DLD1 (cell line): ENCODE measurements around the gene HCAR2.
"Not testable (repeated sequence)": the region's sequence is repeated elsewhere in the genome, so short reads cannot be mapped to it uniquely, and the experiment has no call there.

Source experiments
- in situ Hi-C: cut with HindIII; loops from 2 replicates; pipeline ENCODE4 v1.10.0; 2017; ENCODE audit warnings: low sequenced_read_pairs

The HCAR2 gene

GRCh38 chr12:122702890-122703611 is at the start of gene HCAR2:
TSS of gene HCAR2 (minus strand) at chr12:122703357. CDS start at chr12:122703283, 74 bp downstream.
- in situ Hi-C loops: not testable (repeated sequence)

- in situ Hi-C loops: loop anchor here (25.0 kb wide), 1 partner anchor 115 kb away; no protein-coding TSS in a partner anchor
Measured at GRCh38 chr12:122752464-122753318, 49.5 kb upstream of the HCAR2 start, which contains the start of gene DENR. TSS of gene DENR (plus strand) at chr12:122752824. CDS start at chr12:122753702, 878 bp downstream.

- in situ Hi-C loops: loop anchor here (25.0 kb wide), 1 partner anchor 114 kb away; no protein-coding TSS in a partner anchor
Measured at GRCh38 chr12:122750781-122751515, 47.8 kb upstream of the HCAR2 start.

GRCh38 chr12:122749569-122750332 is 46.6 kb upstream of the HCAR2 start:
- in situ Hi-C loops: loop anchor here (25.0 kb wide), 1 partner anchor 112 kb away; no protein-coding TSS in a partner anchor

- in situ Hi-C loops: no loop called here
Measured at GRCh38 chr12:122747224-122748135, 44.3 kb upstream of the HCAR2 start.

GRCh38 chr12:122743895-122744525 is 40.9 kb upstream of the HCAR2 start:
- in situ Hi-C loops: no loop called here

GRCh38 chr12:122740351-122740750 is 37.2 kb upstream of the HCAR2 start:
- in situ Hi-C loops: no loop called here

GRCh38 chr12:122738571-122738970 is 35.4 kb upstream of the HCAR2 start:
- in situ Hi-C loops: no loop called here

GRCh38 chr12:122732611-122733010 is 29.5 kb upstream of the HCAR2 start:
- in situ Hi-C loops: no loop called here

- in situ Hi-C loops: no loop called here
Measured at GRCh38 chr12:122732170-122732569, 29.0 kb upstream of the HCAR2 start.

GRCh38 chr12:122730215-122731014 is 27.3 kb upstream of the HCAR2 start, which contains the start of gene HCAR1:
TSS of gene HCAR1 (minus strand) at chr12:122730844. CDS start at chr12:122730339, 505 bp downstream.
- in situ Hi-C loops: no loop called here

GRCh38 chr12:122729583-122730214 is 26.5 kb upstream of the HCAR2 start:
- in situ Hi-C loops: no loop called here

- in situ Hi-C loops: no loop called here
Measured at GRCh38 chr12:122726080-122726558, 23.0 kb upstream of the HCAR2 start.

GRCh38 chr12:122725452-122726079 is 22.4 kb upstream of the HCAR2 start:
- in situ Hi-C loops: no loop called here

- in situ Hi-C loops: no loop called here
Measured at GRCh38 chr12:122724641-122725243, 21.6 kb upstream of the HCAR2 start.

GRCh38 chr12:122722387-122722786 is 19.2 kb upstream of the HCAR2 start:
- in situ Hi-C loops: no loop called here
